Measurements from ENCODE around the gene PRPS1L1.

PRPS1L1 gene

DNA sequence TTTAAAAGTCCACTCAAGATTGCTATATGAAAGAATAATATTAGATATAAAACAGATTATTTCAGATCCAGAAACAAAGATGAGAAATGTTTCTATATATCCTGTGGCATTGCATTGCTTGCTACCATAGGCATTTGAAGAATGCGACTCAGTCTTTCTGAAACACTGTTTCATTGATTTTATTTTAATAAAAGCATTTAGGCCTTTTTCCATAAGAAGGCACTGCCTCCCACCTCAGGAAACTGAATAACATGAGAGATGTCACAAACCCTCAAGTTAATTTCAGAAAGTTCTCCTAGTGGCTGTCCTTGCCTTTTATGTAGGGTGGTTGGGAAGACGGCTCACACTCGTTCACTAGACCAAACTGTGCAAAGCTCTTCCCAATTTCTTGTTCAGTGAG is 23.3 kb downstream of the PRPS1L1 start:
- POLR2A ChIA-PET: no interaction called here
- CTCF ChIA-PET: no interaction called here

DNA sequence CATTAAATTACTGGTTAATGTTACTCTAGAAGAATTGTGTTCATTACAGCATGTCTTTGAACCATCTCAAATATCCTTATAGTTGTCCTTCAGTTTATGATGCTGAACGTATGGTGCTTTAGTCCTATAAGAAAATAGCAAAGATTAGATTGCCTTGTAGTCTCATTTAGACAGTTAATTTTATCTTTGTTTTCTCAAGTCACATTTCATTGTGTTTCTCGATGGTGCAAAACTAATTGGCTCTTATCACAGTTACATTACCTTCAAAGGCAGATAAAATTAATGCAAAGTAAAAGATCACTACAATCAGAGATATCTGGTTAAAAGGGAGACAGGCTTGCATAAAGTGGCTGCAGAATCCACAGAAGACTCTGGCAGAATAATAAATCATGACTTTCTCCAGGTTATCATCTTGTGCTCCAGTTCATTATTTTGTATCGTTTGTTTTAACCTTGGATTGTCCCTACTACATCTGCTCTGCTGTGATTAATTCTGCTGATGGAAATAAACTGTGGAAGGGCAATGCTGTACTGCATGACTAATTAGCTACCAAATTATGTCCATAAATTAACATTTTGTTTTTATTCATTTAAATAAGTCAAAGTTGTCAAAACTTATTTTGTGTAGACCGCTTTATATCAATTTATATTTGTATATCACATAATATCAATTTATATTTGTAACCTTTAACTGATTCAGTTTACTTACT is 24.2 kb downstream of the PRPS1L1 start:
- CTCF ChIA-PET: interaction anchor here (1.0 kb wide), 1 partner anchor 40 kb away, joined by 3 read pairs; no protein-coding TSS in a partner anchor
- POLR2A ChIA-PET: no interaction called here
- no peak for TF ChIP-seq CTCF (IDR thresholded peaks at IDR 0.05; ENCODE audit: insufficient read depth, low read length, missing control alignments)
- no peak overlapping the region for H3K4me3 ChIP-seq (ENCODE audit: low read depth, low read length)
- no peak for DNase-seq (ENCODE audit: low read depth, low spot score)

More for the DNA sequence above, 23.3 kb downstream of the PRPS1L1 start:
- no peak overlapping the region for H3K4me3 ChIP-seq (ENCODE audit: low read depth, low read length)
- no peak for TF ChIP-seq CTCF (IDR thresholded peaks at IDR 0.05; ENCODE audit: insufficient read depth, low read length, missing control alignments)
- no peak for DNase-seq (ENCODE audit: low read depth, low spot score)

- no peak for DNase-seq (ENCODE audit: low read depth, low spot score)
- ChIA-PET CTCF (no interaction called here), POLR2A (no interaction called here)
- H3K4me3 ChIP-seq (ENCODE audit: low read depth, low read length): no peak overlapping the region
- no peak for TF ChIP-seq CTCF (IDR thresholded peaks at IDR 0.05; ENCODE audit: insufficient read depth, low read length, missing control alignments)
Observed at GRCh38 chr7:17998692-17999091, 29.0 kb downstream of the PRPS1L1 start.

DNA sequence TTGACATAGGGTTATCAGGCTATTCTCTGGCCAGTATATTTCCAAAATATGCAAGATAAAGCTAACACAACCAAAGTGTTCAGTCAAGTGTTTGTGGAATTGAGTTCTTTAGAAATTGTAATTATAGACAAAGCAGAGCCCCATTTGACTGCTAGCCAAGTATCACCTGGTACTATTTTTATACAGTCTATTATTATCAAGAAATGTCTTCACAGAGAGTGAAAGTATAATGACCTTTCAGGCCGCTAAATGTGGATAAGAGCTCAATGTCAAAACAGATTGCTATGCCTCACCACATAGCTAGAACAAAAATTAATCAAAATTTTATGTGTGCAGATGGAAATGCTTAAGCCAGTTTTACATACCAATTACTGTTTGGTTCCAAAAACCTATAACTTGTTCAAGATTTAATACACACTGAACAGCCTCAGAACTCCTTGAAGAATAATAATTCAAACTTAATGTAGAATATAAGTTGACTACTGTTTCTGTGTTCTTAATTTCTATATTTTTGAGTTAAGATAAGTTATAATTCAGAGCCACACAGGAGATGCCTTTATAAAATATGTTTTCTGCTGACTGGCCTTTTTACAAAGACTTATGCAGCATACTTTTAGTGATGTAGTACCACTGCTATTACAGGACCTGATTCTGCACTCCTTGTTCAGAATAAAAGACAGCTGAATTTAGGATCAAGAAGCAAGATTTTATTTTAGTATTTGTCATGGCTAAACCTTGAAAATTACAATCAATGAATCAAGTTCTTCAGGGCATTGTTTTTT is 31.0 kb downstream of the PRPS1L1 start:
- POLR2A ChIA-PET: no interaction called here
- TF ChIP-seq CTCF (IDR thresholded peaks at IDR 0.05; ENCODE audit: insufficient read depth, low read length, missing control alignments): no peak
- CTCF ChIA-PET: no interaction called here
- no peak for DNase-seq (ENCODE audit: low read depth, low spot score)
- no peak overlapping the region for H3K4me3 ChIP-seq (ENCODE audit: low read depth, low read length)

GRCh38 chr7:17996040-17996439 is 31.6 kb downstream of the PRPS1L1 start:
- DNase-seq (ENCODE audit: low read depth, low spot score): no peak
- POLR2A ChIA-PET: no interaction called here
- CTCF ChIA-PET: no interaction called here
- H3K4me3 ChIP-seq (ENCODE audit: low read depth, low read length): no peak overlapping the region
- TF ChIP-seq CTCF (IDR thresholded peaks at IDR 0.05; ENCODE audit: insufficient read depth, low read length, missing control alignments): no peak

DNA sequence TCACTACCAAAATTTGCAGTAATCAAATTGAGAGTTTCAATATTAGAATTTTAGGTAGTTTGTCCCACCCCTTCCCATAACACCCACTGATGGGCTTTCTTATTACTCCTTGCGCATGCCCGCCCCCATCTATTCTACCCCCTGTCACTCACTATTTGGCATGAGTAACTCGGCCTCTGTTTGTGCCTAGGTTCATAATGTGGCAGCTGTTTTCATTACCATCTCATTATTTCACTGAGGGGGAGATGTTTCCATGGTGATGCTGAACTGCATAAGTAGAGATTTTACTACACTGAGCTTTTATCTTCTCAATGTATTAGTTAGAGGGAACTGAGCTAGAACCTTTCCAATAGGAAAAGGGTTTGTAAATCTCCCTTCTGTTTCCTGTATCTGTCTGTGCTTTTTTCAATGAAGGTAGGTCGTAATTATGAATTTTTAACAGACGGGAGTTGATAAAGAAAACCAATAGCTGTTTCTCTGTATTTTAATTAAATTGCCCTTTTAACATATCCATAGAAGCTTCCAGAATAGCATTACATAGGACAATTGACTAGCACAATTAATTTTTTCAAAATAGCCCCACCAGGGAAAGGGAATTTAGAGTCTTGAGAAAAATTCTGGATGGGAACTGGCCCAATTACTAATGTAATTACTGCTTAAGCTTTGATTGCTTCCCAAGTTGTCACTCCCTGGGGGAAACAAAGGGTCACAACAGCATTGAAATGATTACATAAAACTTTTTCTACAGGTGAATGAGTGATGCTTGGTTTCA is 33.4 kb downstream of the PRPS1L1 start:
- TF ChIP-seq CTCF (IDR thresholded peaks at IDR 0.05; ENCODE audit: insufficient read depth, low read length, missing control alignments): no peak
- H3K4me3 ChIP-seq (ENCODE audit: low read depth, low read length): no peak overlapping the region
- no peak for DNase-seq (ENCODE audit: low read depth, low spot score)
- POLR2A ChIA-PET: no interaction called here
- CTCF ChIA-PET: interaction anchor here (0.6 to 1.1 kb wide), 2 partner anchors 15 to 224 kb away, joined by 4 to 5 read pairs; no protein-coding TSS in a partner anchor
